Breast epithelium (tissue), 4 donors: ENCODE measurements around the gene IL17RD. TPM values are rescaled to one million over a fixed set of nuclear protein-coding genes. Genes with fewer than 3 reads are reported as not detected.

Source experiments
- DNase-seq, 2 donors: peaks; one replicate each; pipeline ENCODE4 v3.0.0-alpha.2; 2019; ENCODE audit warnings: low spot score in 2 of 2
- H3K27ac ChIP-seq, 2 donors: fragments of 200-600 bp; sonication (generic) in 1 of 2; one replicate each; pipeline ENCODE4 v1.5.1; 2016 to 2019; ENCODE audit warnings: mild to moderate bottlenecking in 1 of 2
- H3K27me3 ChIP-seq, 2 donors: fragments of 200-600 bp; sonication (generic) in 1 of 2; one replicate each; pipeline versions ENCODE4 v1.5.1 to v1.6.0; 2017 to 2019; ENCODE audit warnings: control low read depth in 1 of 2, mild to moderate bottlenecking in 1 of 2
- H3K36me3 ChIP-seq: fragments of 200-600 bp; one replicate; pipeline ENCODE4 v1.5.1; 2019
- H3K4me1 ChIP-seq, 2 donors: fragments of 200-600 bp; sonication (generic); one replicate each; pipeline ENCODE4 v1.5.1; 2016 to 2019; ENCODE audit warnings: control low read depth in 1 of 2
- H3K4me3 ChIP-seq, 3 donors: fragments of 200-600 bp; sonication (generic); 1 replicate in 2 of 3; 2 replicates in 1 of 3; pipeline ENCODE4 v1.5.1; 2016 to 2019; ENCODE audit warnings: mild to moderate bottlenecking in 3 of 3, moderate library complexity in 2 of 3
- H3K9me3 ChIP-seq, 2 donors: fragments of 200-600 bp; sonication (generic) in 1 of 2; one replicate each; pipeline ENCODE4 v1.5.1; 2016 to 2019; ENCODE audit warnings: control low read depth in 1 of 2
- POLR2A ChIP-seq: fragments of 450-650 bp; IDR thresholded peaks from one replicate; pipeline ENCODE4 v1.6.1; 2016; ENCODE audit warnings: antibody characterized with exemption, mild to moderate bottlenecking, moderate library complexity
- POLR2AphosphoS5 ChIP-seq, 3 donors: sonication (generic); formaldehyde crosslinking; IDR thresholded peaks; one replicate each; pipeline ENCODE4 v1.6.1; 2017; ENCODE audit warnings: antibody characterized with exemption in 3 of 3
- intact Hi-C: fragments of 100-400 bp; cut with DNase I; formaldehyde crosslinking; loops from one replicate; pipeline ENCODE4 v1.15.1; 2023; ENCODE audit warnings: low total_unique reads
- total RNA-seq, 3 donors: library from RNA; depleted of rRNA; stranded (reverse); fragments of >200 nt; gene quantifications; one replicate each; pipeline ENCODE4 v1.1.0, GENCODE V29; 2016
- TF ChIP-seq, protein P1 (sequence below), 3 donors: fragments of 450-650 bp; IDR thresholded peaks; one replicate each; pipeline ENCODE4 v1.5.1; 2016 to 2017; ENCODE audit warnings: antibody characterized with exemption in 3 of 3, mild to moderate bottlenecking in 3 of 3, moderate library complexity in 3 of 3

The IL17RD gene
- total RNA-seq, 3 donors from 2014 or later: 3.0 to 31.8 (median 31.0) TPM

DNA sequence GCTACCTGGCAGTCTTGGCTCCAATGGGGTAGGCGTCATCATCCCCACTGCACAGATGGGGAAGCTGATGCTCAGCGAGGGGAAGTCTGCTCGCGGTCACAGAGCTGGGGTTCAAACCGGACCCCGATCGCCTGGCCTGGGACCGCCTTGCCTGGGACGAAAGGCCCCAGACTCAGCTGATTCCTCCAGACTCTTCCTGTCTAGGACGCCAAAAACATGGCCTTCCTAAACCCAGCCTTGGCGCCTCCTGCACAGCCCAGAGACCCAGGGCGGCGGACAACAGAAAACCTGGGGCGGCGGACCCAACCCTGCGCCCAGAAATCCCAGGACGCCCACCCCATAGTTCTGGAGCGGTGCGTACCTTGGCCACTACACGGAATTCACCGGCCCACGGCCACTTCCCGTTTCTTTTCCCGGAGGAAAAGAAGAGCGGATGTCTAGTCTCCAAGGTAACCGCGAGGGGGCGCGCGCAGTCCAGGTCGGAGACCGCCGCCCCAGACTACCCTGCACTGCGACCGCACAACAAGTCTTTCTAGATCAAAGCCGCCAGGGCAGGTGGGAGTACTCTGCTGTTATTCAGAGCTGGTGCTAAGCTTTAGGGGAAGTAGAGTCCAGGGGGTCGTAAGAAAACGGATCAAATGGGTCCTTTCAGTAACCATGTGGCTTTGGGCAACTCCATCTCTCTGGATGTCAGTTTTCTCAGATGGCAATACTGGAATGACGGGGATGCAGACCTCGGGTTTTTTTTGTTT is 4.9 kb upstream of the IL17RD start:
- Histone ChIP-seq H3K4me1 (no peaks in the 10 kb centered on the region), H3K27ac (peak overlapping the region in 1 of 2 donors; percentile 10), H3K36me3 (no peaks in the 10 kb centered on the region), H3K4me3 (peak overlapping the region; percentile 47 to 73 (median 53)), H3K9me3 (no peaks in the 10 kb centered on the region), H3K27me3 (no peaks in the 10 kb centered on the region)
- DNase-seq: peak; percentile 49 to 77
- TF ChIP-seq POLR2AphosphoS5 (IDR thresholded peaks at IDR 0.05) (peak in 1 of 3 donors; percentile 31), POLR2A (no peak)
- TF ChIP-seq, protein P1, sequence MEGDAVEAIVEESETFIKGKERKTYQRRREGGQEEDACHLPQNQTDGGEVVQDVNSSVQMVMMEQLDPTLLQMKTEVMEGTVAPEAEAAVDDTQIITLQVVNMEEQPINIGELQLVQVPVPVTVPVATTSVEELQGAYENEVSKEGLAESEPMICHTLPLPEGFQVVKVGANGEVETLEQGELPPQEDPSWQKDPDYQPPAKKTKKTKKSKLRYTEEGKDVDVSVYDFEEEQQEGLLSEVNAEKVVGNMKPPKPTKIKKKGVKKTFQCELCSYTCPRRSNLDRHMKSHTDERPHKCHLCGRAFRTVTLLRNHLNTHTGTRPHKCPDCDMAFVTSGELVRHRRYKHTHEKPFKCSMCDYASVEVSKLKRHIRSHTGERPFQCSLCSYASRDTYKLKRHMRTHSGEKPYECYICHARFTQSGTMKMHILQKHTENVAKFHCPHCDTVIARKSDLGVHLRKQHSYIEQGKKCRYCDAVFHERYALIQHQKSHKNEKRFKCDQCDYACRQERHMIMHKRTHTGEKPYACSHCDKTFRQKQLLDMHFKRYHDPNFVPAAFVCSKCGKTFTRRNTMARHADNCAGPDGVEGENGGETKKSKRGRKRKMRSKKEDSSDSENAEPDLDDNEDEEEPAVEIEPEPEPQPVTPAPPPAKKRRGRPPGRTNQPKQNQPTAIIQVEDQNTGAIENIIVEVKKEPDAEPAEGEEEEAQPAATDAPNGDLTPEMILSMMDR (IDR thresholded peaks at IDR 0.05): peak; percentile 59 to 83 (median 82)
- intact Hi-C loops: no loop called here

DNA sequence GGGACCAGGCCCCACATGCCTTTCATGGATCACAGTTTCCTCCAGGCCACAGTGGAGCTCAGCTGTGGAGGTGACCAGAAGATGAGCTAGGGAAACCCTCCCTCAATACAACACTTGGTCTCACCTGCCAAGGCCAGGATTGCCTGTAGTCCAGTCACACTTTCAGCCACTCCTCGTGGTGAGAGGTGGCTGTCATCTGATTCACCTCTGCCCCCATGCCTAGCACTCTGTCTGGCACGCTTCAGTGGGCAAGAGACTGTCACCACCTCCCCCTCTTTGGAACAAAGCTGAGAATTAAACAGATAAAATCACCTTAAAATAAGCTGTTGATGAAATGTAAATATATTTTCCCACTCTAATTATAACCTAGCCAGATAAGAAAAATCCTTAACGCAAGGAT is 4.0 kb upstream of the IL17RD start:
- Histone ChIP-seq H3K27me3 (no peaks in the 10 kb centered on the region), H3K27ac (no peak overlapping the region), H3K4me1 (peaks cover 0 to 2% of the 10 kb centered on the region in 2 donors), H3K36me3 (no peaks in the 10 kb centered on the region), H3K4me3 (no peak overlapping the region), H3K9me3 (no peaks in the 10 kb centered on the region)
- TF ChIP-seq POLR2AphosphoS5 (IDR thresholded peaks at IDR 0.05) (no peak), POLR2A (no peak)
- TF ChIP-seq, protein P1 (IDR thresholded peaks at IDR 0.05): no peak
- DNase-seq: no peak
- intact Hi-C loops: no loop called here

DNA sequence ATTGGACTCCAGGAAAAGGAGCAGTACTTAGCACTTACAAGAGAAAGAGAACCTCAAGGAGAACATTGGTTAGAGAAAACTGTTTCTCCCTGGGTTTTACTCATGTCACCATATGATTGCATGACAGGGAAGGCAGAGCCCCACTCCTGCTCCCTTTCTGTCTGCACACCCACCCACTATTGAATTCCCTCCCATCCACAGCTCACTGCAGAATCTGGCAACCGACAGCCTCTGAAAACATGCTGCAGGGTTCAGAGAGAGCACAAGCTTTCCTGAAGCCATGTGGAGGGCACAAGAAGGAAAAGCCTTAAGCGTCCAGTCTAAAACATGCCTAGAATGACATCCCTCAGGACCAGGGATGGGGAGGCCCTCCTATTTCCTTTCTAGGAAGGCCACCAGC is 3.0 kb upstream of the IL17RD start:
- intact Hi-C loops: no loop called here
- Histone ChIP-seq H3K27ac (no peak overlapping the region), H3K4me3 (no peak overlapping the region), H3K4me1 (peaks cover 0 to 4% of the 10 kb centered on the region in 2 donors), H3K27me3 (no peaks in the 10 kb centered on the region), H3K9me3 (no peaks in the 10 kb centered on the region), H3K36me3 (no peaks in the 10 kb centered on the region)
- DNase-seq: no peak
- TF ChIP-seq, protein P1 (IDR thresholded peaks at IDR 0.05): no peak
- no peak for TF ChIP-seq POLR2A
- no peak for TF ChIP-seq POLR2AphosphoS5 (IDR thresholded peaks at IDR 0.05)

DNA sequence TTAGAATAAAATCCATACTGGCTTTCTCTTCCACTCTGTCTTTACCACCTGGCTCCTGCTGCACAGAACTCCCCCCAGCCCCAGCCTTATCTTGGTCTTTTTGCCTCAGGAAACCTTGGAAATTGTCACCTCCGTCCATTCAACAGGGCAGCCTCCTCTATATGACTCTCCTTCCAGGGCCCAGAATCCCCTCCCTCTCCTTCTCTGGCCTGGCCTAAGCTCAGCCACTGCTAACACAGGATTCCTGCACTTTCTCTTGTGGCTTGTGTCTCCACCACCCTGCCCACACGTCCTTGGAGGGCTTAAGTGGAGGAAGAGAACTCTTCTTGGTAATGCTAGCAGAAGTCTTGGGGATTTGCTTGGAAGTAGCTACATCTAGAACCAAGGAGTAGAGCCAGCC is 1.5 kb upstream of the IL17RD start:
- TF ChIP-seq POLR2A (no peak), POLR2AphosphoS5 (IDR thresholded peaks at IDR 0.05) (no peak)
- TF ChIP-seq, protein P1 (IDR thresholded peaks at IDR 0.05): no peak
- Histone ChIP-seq H3K9me3 (no peaks in the 10 kb centered on the region), H3K27me3 (no peaks in the 10 kb centered on the region), H3K36me3 (no peaks in the 10 kb centered on the region), H3K4me3 (no peak overlapping the region), H3K27ac (no peak overlapping the region), H3K4me1 (peaks cover 0 to 4% of the 10 kb centered on the region in 2 donors)
- DNase-seq: no peak
- intact Hi-C loops: no loop called here

DNA sequence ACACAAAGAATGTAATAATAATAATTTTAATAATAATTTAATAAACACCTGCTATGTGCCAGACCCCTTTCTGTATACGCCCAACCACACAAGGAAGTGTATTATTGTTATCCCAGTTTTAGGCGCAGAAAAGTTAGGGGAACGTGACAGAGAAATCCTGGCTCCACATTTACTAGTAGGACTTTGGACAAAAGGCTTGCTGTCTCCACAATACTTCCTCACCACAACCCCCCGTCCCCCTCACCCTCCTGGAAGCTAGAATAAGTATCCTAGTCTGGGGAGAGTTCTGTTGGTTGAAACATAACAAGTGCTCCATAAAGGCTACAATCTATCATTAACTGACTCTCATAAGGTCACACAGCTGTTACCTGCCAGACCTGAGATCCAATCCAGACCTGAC is 488 bp upstream of the IL17RD start:
- intact Hi-C loops: no loop called here
- Histone ChIP-seq H3K27me3 (no peaks in the 10 kb centered on the region), H3K9me3 (no peaks in the 10 kb centered on the region), H3K27ac (no peak overlapping the region), H3K4me1 (peaks cover 4 to 6% of the 10 kb centered on the region in 2 donors), H3K36me3 (no peaks in the 10 kb centered on the region), H3K4me3 (peak overlapping the region in 2 of 3 donors; percentile 79 to 87)
- TF ChIP-seq POLR2AphosphoS5 (IDR thresholded peaks at IDR 0.05) (no peak), POLR2A (no peak)
- TF ChIP-seq, protein P1 (IDR thresholded peaks at IDR 0.05): no peak
- no peak for DNase-seq
